ENCODE data around the gene SGK1.

DNA sequence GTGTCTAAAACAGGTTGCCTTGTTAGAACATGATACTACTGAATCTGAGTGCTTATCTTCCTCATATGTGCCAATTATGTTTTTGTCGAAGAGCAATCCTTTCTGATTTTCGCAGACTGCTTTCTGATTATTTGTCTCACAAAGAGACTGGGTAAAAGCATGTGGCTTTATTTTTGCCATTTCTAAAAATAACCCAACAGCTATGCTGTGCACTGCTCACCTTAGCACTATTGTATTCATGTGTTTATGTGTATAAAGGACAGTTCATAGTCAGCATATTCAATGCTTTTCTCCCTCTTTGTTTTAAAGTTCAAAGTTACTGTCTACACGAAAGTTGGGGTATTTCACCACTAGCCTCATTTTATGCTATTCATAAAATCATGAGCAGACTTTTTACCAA lies 127.0 kb downstream of the SGK1 start:
- TF ChIP-seq, protein P1, sequence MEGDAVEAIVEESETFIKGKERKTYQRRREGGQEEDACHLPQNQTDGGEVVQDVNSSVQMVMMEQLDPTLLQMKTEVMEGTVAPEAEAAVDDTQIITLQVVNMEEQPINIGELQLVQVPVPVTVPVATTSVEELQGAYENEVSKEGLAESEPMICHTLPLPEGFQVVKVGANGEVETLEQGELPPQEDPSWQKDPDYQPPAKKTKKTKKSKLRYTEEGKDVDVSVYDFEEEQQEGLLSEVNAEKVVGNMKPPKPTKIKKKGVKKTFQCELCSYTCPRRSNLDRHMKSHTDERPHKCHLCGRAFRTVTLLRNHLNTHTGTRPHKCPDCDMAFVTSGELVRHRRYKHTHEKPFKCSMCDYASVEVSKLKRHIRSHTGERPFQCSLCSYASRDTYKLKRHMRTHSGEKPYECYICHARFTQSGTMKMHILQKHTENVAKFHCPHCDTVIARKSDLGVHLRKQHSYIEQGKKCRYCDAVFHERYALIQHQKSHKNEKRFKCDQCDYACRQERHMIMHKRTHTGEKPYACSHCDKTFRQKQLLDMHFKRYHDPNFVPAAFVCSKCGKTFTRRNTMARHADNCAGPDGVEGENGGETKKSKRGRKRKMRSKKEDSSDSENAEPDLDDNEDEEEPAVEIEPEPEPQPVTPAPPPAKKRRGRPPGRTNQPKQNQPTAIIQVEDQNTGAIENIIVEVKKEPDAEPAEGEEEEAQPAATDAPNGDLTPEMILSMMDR (IDR thresholded peaks at IDR 0.05; ENCODE audit: poor library complexity, severe bottlenecking) = no peak
- TF ChIP-seq POLR2AphosphoS5 (IDR thresholded peaks at IDR 0.05) (no peak), EZH2 (IDR thresholded peaks at IDR 0.05; ENCODE audit: borderline replicate concordance, insufficient read depth, low read length, poor library complexity, severe bottlenecking) (no peak), MXI1 (conservative IDR thresholded peaks at IDR 0.05; ENCODE audit: poor library complexity, severe bottlenecking) (no peak), EP300 (conservative IDR thresholded peaks at IDR 0.05; ENCODE audit: poor library complexity, severe bottlenecking) (no peak), RAD21 (conservative IDR thresholded peaks at IDR 0.05) (no peak), SMC3 (conservative IDR thresholded peaks at IDR 0.05; ENCODE audit: poor library complexity) (no peak)
- TF ChIP-seq, protein P2, sequence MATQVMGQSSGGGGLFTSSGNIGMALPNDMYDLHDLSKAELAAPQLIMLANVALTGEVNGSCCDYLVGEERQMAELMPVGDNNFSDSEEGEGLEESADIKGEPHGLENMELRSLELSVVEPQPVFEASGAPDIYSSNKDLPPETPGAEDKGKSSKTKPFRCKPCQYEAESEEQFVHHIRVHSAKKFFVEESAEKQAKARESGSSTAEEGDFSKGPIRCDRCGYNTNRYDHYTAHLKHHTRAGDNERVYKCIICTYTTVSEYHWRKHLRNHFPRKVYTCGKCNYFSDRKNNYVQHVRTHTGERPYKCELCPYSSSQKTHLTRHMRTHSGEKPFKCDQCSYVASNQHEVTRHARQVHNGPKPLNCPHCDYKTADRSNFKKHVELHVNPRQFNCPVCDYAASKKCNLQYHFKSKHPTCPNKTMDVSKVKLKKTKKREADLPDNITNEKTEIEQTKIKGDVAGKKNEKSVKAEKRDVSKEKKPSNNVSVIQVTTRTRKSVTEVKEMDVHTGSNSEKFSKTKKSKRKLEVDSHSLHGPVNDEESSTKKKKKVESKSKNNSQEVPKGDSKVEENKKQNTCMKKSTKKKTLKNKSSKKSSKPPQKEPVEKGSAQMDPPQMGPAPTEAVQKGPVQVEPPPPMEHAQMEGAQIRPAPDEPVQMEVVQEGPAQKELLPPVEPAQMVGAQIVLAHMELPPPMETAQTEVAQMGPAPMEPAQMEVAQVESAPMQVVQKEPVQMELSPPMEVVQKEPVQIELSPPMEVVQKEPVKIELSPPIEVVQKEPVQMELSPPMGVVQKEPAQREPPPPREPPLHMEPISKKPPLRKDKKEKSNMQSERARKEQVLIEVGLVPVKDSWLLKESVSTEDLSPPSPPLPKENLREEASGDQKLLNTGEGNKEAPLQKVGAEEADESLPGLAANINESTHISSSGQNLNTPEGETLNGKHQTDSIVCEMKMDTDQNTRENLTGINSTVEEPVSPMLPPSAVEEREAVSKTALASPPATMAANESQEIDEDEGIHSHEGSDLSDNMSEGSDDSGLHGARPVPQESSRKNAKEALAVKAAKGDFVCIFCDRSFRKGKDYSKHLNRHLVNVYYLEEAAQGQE (IDR thresholded peaks at IDR 0.05; ENCODE audit: borderline replicate concordance) = no peak
